Small intestine (tissue), 7 donors: ENCODE data around the gene ATXN2. TPM values are rescaled to one million over a fixed set of nuclear protein-coding genes. Genes with fewer than 3 reads are reported as not detected.

Source experiments
- DNase-seq, 2 donors: peaks; one replicate each; pipeline versions ENCODE4 v3.0.0 to v3.0.0-alpha.2; 2013
- FAIRE-seq: peaks from 2 replicates; lab custom pipeline; 2012; peaks lifted over from hg19 to GRCh38; lab: Jason Lieb, UNC
- H3K27ac ChIP-seq, 3 donors: one replicate each; pipeline ENCODE4 v1.5.1; 2013; ENCODE audit warnings: low read length in 2 of 3, mild to moderate bottlenecking in 2 of 3, control low read depth in 1 of 3, inconsistent platforms in 1 of 3, low read depth in 1 of 3, moderate library complexity in 1 of 3
- H3K27me3 ChIP-seq, 3 donors: one replicate each; pipeline ENCODE4 v1.6.1; 2013; ENCODE audit warnings: low read length in 3 of 3, inconsistent platforms in 1 of 3; ENCODE audit not compliant: control insufficient read depth in 3 of 3, insufficient read depth in 3 of 3
- H3K36me3 ChIP-seq, 3 donors: one replicate each; pipeline ENCODE4 v1.6.1; 2013; ENCODE audit warnings: low read length in 3 of 3, inconsistent platforms in 1 of 3, low read depth in 1 of 3, mild to moderate bottlenecking in 1 of 3, moderate library complexity in 1 of 3; ENCODE audit not compliant: control insufficient read depth in 3 of 3, insufficient read depth in 2 of 3
- H3K4me1 ChIP-seq, 3 donors: one replicate each; pipeline ENCODE4 v1.6.1; 2013; ENCODE audit warnings: low read length in 2 of 3, inconsistent platforms in 1 of 3, low read depth in 1 of 3, mild to moderate bottlenecking in 1 of 3, moderate library complexity in 1 of 3; ENCODE audit not compliant: control insufficient read depth in 3 of 3, insufficient read depth in 2 of 3
- H3K4me3 ChIP-seq, 3 donors: one replicate each; pipeline ENCODE4 v1.5.1; 2013; ENCODE audit warnings: low read length in 3 of 3, control low read depth in 1 of 3, inconsistent platforms in 1 of 3, low read depth in 1 of 3, mild to moderate bottlenecking in 1 of 3, moderate library complexity in 1 of 3
- H3K9me3 ChIP-seq, 2 donors: one replicate each; pipeline ENCODE4 v1.6.1; 2013; ENCODE audit warnings: low read depth in 1 of 2, low read length in 1 of 2; ENCODE audit not compliant: control insufficient read depth in 2 of 2, insufficient read depth in 1 of 2
- WGBS, 3 donors: extraction: QIAGEN DNeasy Blood & Tissue Kit; methylation state at CpG; one replicate each; pipeline ENCODE4 v1.1.7; 2013; 5-methylcytosine and 5-hydroxymethylcytosine counted together
- polyA plus RNA-seq, 4 donors: library from polyadenylated mRNA; stranded (reverse) in 3 of 4; unstranded in 1 of 4; fragments of 200-250 nt in 3 of 4; fragments of 120-200 nt in 1 of 4; gene quantifications; one replicate each; pipeline versions ENCODE4 v1.2.1 to v1.2.3, GENCODE V29; 2013
- donor health status: healthy with polysubstance abuse.
- donor health status: control.
- donor health status: control.
- donor health status: Bipolar disorder and iron deficiency.
- donor health status: healthy.

ATXN2 gene
- polyA plus RNA-seq, 4 donors: 8.6 to 41.9 (median 14.7) TPM

- Histone ChIP-seq H3K4me1 (no peaks in the 10 kb centered on the region), H3K9me3 (no peaks in the 10 kb centered on the region), H3K36me3 (peaks cover 0 to 30% (median 7%) of the 10 kb centered on the region in 3 donors), H3K27me3 (no peaks in the 10 kb centered on the region), H3K4me3 (no peak overlapping the region), H3K27ac (no peak overlapping the region)
- DNase-seq: no peak
- WGBS, 3 donors: 92 to 98% (median 98%) methylated on average over 5 of the region's 5 CpGs
- FAIRE-seq: no peak
These were observed 179.3 kb downstream of the ATXN2 start for GRCh38 chr12:111419784-111420183.

- Histone ChIP-seq H3K4me1 (peaks cover 0 to 4% (median 0%) of the 10 kb centered on the region in 3 donors), H3K27me3 (no peaks in the 10 kb centered on the region), H3K36me3 (peaks cover 0 to 25% (median 7%) of the 10 kb centered on the region in 3 donors), H3K9me3 (no peaks in the 10 kb centered on the region), H3K4me3 (no peak overlapping the region), H3K27ac (no peak overlapping the region)
- DNase-seq (no peak), FAIRE-seq (no peak)
- 94 to 97% (median 96%) methylated on average over 16 to 30 of the region's 30 CpGs for WGBS, 3 donors
These were observed 180.6 kb downstream of the ATXN2 start for GRCh38 chr12:111418594-111418880.

GRCh38 chr12:111417784-111418593 is 181.1 kb downstream of the ATXN2 start:
- FAIRE-seq: no peak
- Histone ChIP-seq H3K4me1 (peaks cover 0 to 7% (median 0%) of the 10 kb centered on the region in 3 donors), H3K4me3 (no peak overlapping the region), H3K27me3 (no peaks in the 10 kb centered on the region), H3K27ac (no peak overlapping the region), H3K9me3 (no peaks in the 10 kb centered on the region), H3K36me3 (peaks cover 0 to 25% (median 7%) of the 10 kb centered on the region in 3 donors)
- DNase-seq: no peak
- WGBS, 3 donors: 91 to 97% (median 94%) methylated on average over 51 to 67 of the region's 67 CpGs

- Histone ChIP-seq H3K27ac (no peak overlapping the region), H3K36me3 (peaks cover 0 to 25% (median 7%) of the 10 kb centered on the region in 3 donors), H3K27me3 (no peaks in the 10 kb centered on the region), H3K9me3 (no peaks in the 10 kb centered on the region), H3K4me1 (peaks cover 0 to 7% (median 0%) of the 10 kb centered on the region in 3 donors), H3K4me3 (no peak overlapping the region)
- FAIRE-seq (no peak), DNase-seq (no peak)
- WGBS, 3 donors: 92 to 97% (median 93%) methylated on average over 2 of the region's 2 CpGs
These were observed 181.8 kb downstream of the ATXN2 start for GRCh38 chr12:111417290-111417689.

- DNase-seq: no peak
- peaks cover 0 to 7% (median 7%) of the 10 kb centered on the region in 3 donors for H3K4me1 ChIP-seq
- H3K27ac ChIP-seq: no peak overlapping the region
- H3K4me3 ChIP-seq: no peak overlapping the region
- WGBS, 3 donors: 92 to 93% (median 93%) methylated on average over 7 of the region's 7 CpGs
- no peak for FAIRE-seq
- no peaks in the 10 kb centered on the region for H3K27me3 ChIP-seq
- H3K36me3 ChIP-seq: peaks cover 0 to 15% (median 3%) of the 10 kb centered on the region in 3 donors
- no peaks in the 10 kb centered on the region for H3K9me3 ChIP-seq
These were observed 184.3 kb downstream of the ATXN2 start for GRCh38 chr12:111414711-111415252.

- Histone ChIP-seq H3K9me3 (no peaks in the 10 kb centered on the region), H3K4me1 (peaks cover 0 to 12% (median 7%) of the 10 kb centered on the region in 3 donors), H3K27me3 (no peaks in the 10 kb centered on the region), H3K4me3 (no peak overlapping the region), H3K36me3 (peaks cover 0 to 11% (median 3%) of the 10 kb centered on the region in 3 donors), H3K27ac (peak overlapping the region in 1 of 3 donors; percentile 14)
- FAIRE-seq: no peak
- peak; percentile 61 to 77 for DNase-seq
- 46 to 69% (median 64%) methylated on average over 12 of the region's 12 CpGs for WGBS, 3 donors
These were observed 185.6 kb downstream of the ATXN2 start for GRCh38 chr12:111413442-111414086.

- no peaks in the 10 kb centered on the region for H3K27me3 ChIP-seq
- peaks cover 0 to 11% (median 0%) of the 10 kb centered on the region in 3 donors for H3K36me3 ChIP-seq
- peaks cover 0 to 12% (median 7%) of the 10 kb centered on the region in 3 donors for H3K4me1 ChIP-seq
- WGBS, 3 donors: 63 to 70% (median 70%) methylated on average over 6 of the region's 6 CpGs
- H3K9me3 ChIP-seq: no peaks in the 10 kb centered on the region
- H3K4me3 ChIP-seq: no peak overlapping the region
- H3K27ac ChIP-seq: peak overlapping the region in 1 of 3 donors; percentile 62
- DNase-seq (no peak), FAIRE-seq (no peak)
These were observed 186.2 kb downstream of the ATXN2 start for GRCh38 chr12:111412830-111413441.
